Chondrocyte (in vitro differentiated cells): ENCODE results near the gene CXCL12. TPM values are rescaled to one million over a fixed set of nuclear protein-coding genes. Genes with fewer than 3 reads are reported as not detected.

ENCODE experiments used
- DNase-seq: peaks from one replicate; pipeline ENCODE4 v3.0.0; 2021; ENCODE audit warnings: mixed read lengths, low spot score
- H3K27ac Mint-ChIP-seq: one replicate; pipeline ENCODE4 v1.8.0; 2021; ENCODE audit warnings: mild to moderate bottlenecking, moderate library complexity, mixed read lengths; ENCODE audit not compliant: unreplicated experiment
- H3K27me3 Mint-ChIP-seq: 2 replicates; pipeline ENCODE4 v1.8.0; 2021; ENCODE audit warnings: low read depth, mixed read lengths
- H3K36me3 Mint-ChIP-seq: 2 replicates; pipeline ENCODE4 v1.8.0; 2021; ENCODE audit warnings: low read depth, mixed read lengths
- H3K4me1 Mint-ChIP-seq: 2 replicates; pipeline ENCODE4 v1.8.0; 2021; ENCODE audit warnings: low read depth, mild to moderate bottlenecking, mixed read lengths
- H3K4me3 Mint-ChIP-seq: one replicate; pipeline ENCODE4 v1.8.0; 2021; ENCODE audit warnings: mild to moderate bottlenecking, moderate library complexity, mixed read lengths; ENCODE audit not compliant: unreplicated experiment
- H3K9me3 Mint-ChIP-seq: 2 replicates; pipeline ENCODE4 v1.8.0; 2021; ENCODE audit warnings: low read depth, mixed read lengths
- CTCF ChIP-seq: fragments of 200-600 bp; sonication (generic); IDR thresholded peaks from 2 replicates; pipeline ENCODE4 v1.5.0; 2021; ENCODE audit warnings: antibody characterized with exemption, mild to moderate bottlenecking, moderate library complexity
- total RNA-seq: library from RNA; stranded (reverse); gene quantifications from 3 replicates; pipeline ENCODE4 v1.2.1, GENCODE V29; 2021

CXCL12 gene
- total RNA-seq, 1 donor from 2014 or later, result 65.5 TPM

- H3K36me3 Mint-ChIP-seq, result no peaks in the 10 kb centered on the region
- no peak for DNase-seq
- H3K27ac Mint-ChIP-seq, result no peak overlapping the region
- peaks cover 25% of the 10 kb centered on the region for H3K4me1 Mint-ChIP-seq
- TF ChIP-seq CTCF, result no peak
- no peaks in the 10 kb centered on the region for H3K9me3 Mint-ChIP-seq
- H3K4me3 Mint-ChIP-seq, result peak overlapping the region; percentile 78
- peaks cover 1% of the 10 kb centered on the region for H3K27me3 Mint-ChIP-seq
These were observed 284 bp downstream of the CXCL12 start for GRCh38 chr10:44384601-44385025.

- H3K27me3 Mint-ChIP-seq, result peaks cover 1% of the 10 kb centered on the region
- peak overlapping the region; percentile 32 for H3K27ac Mint-ChIP-seq
- H3K4me3 Mint-ChIP-seq, result peak overlapping the region; percentile 78
- H3K9me3 Mint-ChIP-seq, result no peaks in the 10 kb centered on the region
- peak; percentile 84 for DNase-seq
- H3K36me3 Mint-ChIP-seq, result no peaks in the 10 kb centered on the region
- H3K4me1 Mint-ChIP-seq, result peaks cover 21% of the 10 kb centered on the region
- TF ChIP-seq CTCF, result peak; percentile 28
These were observed 922 bp downstream of the CXCL12 start for GRCh38 chr10:44383749-44384600.

GRCh38 chr10:44382981-44383748 lies 1.7 kb downstream of the CXCL12 start:
- Mint-ChIP-seq H3K27me3 (peaks cover 1% of the 10 kb centered on the region), H3K9me3 (no peaks in the 10 kb centered on the region), H3K36me3 (peaks cover 4% of the 10 kb centered on the region), H3K4me3 (peak overlapping the region; percentile 78), H3K4me1 (peaks cover 21% of the 10 kb centered on the region), H3K27ac (peak overlapping the region; percentile 32)
- peak; percentile 64 for DNase-seq
- no peak for TF ChIP-seq CTCF

- Mint-ChIP-seq H3K27ac (no peak overlapping the region), H3K27me3 (peaks cover 1% of the 10 kb centered on the region), H3K36me3 (peaks cover 4% of the 10 kb centered on the region), H3K4me3 (peak overlapping the region; percentile 78), H3K9me3 (no peaks in the 10 kb centered on the region), H3K4me1 (peaks cover 21% of the 10 kb centered on the region)
- no peak for TF ChIP-seq CTCF
- peak; percentile 60 for DNase-seq
These were observed 2.6 kb downstream of the CXCL12 start for GRCh38 chr10:44382131-44382858.
